ENCODE results near the gene ZNF606.
A peak's percentile ranks its signal among the peaks of the same experiment; 100 is the strongest.
"Not testable (repeated sequence)": the region's sequence is repeated elsewhere in the genome, so short reads cannot be mapped to it uniquely, and the experiment has no call there.

The ZNF606 gene

GRCh38 chr19:58009666-58010301, 7.2 kb upstream of the ZNF606 start:
- peak; percentile 81 for DNase-seq

- no peak for DNase-seq
Observed at GRCh38 chr19:58009301-58009665, 6.7 kb upstream of the ZNF606 start.

- not testable (repeated sequence) for DNase-seq
Observed at GRCh38 chr19:58008877-58009276, 6.3 kb upstream of the ZNF606 start.

- peak; percentile 31 for DNase-seq
Observed at GRCh38 chr19:58007285-58007684, 4.7 kb upstream of the ZNF606 start.

- peak; percentile 53 for DNase-seq
Observed at GRCh38 chr19:58003174-58003828, 681 bp upstream of the ZNF606 start.

GRCh38 chr19:58001895-58002369, 688 bp downstream of the ZNF606 start:
- DNase-seq, result peak; percentile 40

GRCh38 chr19:58000677-58001076, 1.9 kb downstream of the ZNF606 start:
- DNase-seq, result no peak

- no peak for DNase-seq
Observed at GRCh38 chr19:57992841-57993240, 9.8 kb downstream of the ZNF606 start.

- DNase-seq, result peak; percentile 3
Observed at GRCh38 chr19:57978586-57979289, 23.9 kb downstream of the ZNF606 start.

GRCh38 chr19:57974434-57974833, 28.2 kb downstream of the ZNF606 start, which contains the start of gene C19orf18:
TSS of gene C19orf18 (minus strand) at chr19:57974534. CDS start at chr19:57974432, 102 bp downstream.
- no peak for DNase-seq

- no peak for DNase-seq
Observed at GRCh38 chr19:57964761-57965160, 37.9 kb downstream of the ZNF606 start.

- DNase-seq, result no peak
Observed at GRCh38 chr19:57961785-57962184, 40.8 kb downstream of the ZNF606 start.

- DNase-seq, result no peak
Observed at GRCh38 chr19:57954996-57955395, 47.6 kb downstream of the ZNF606 start.

GRCh38 chr19:57949702-57950101, 52.9 kb downstream of the ZNF606 start:
- no peak for DNase-seq

- DNase-seq, result no peak
Observed at GRCh38 chr19:57949296-57949695, 53.3 kb downstream of the ZNF606 start.

- peak; percentile 97 for DNase-seq
Observed at GRCh38 chr19:57947419-57948134, 55.0 kb downstream of the ZNF606 start, which contains the start of gene ZNF256. TSS of gene ZNF256 (minus strand) at chr19:57947706. CDS start at chr19:57947474, 232 bp downstream.

- no peak for DNase-seq
Observed at GRCh38 chr19:57947088-57947418, 55.6 kb downstream of the ZNF606 start.

GRCh38 chr19:57946316-57946715, 56.3 kb downstream of the ZNF606 start:
- no peak for DNase-seq

GRCh38 chr19:57941593-57941992, 61.0 kb downstream of the ZNF606 start:
- no peak for DNase-seq

GRCh38 chr19:57935731-57936130, 66.9 kb downstream of the ZNF606 start:
- no peak for DNase-seq

GRCh38 chr19:57934820-57935665, 67.6 kb downstream of the ZNF606 start, which contains the start of gene ZNF418:
TSS of gene ZNF418 (minus strand) at chr19:57935402. CDS start at chr19:57933822, 1,580 bp downstream.
- peak; percentile 92 for DNase-seq

GRCh38 chr19:57927587-57927986, 75.0 kb downstream of the ZNF606 start:
- DNase-seq, result no peak

Measured in hematopoietic multipotent progenitor cell treated with erythropoietin and hydrocortisone succinate and interleukin-3 and kit ligand, for 8 days (in vitro differentiated cells).